GM12891 (cell line): Measurements from ENCODE around the gene FAM186B.
A peak's percentile ranks its signal among the peaks of the same experiment; 100 is the strongest.

ENCODE experiments used
- DNase-seq: peaks from one replicate; pipeline ENCODE4 v3.0.0; 2011; ENCODE audit warnings: low spot score; ENCODE audit not compliant: insufficient read length
- FAIRE-seq: peaks from 2 replicates; lab custom pipeline; 2011; peaks lifted over from hg19 to GRCh38; lab: Jason Lieb, UNC
- PAX5 ChIP-seq: IDR thresholded peaks from 2 replicates; pipeline ENCODE4 v1.6.1; 2011; ENCODE audit warnings: low read length, moderate library complexity, mild to moderate bottlenecking; ENCODE audit not compliant: insufficient read depth, severe bottlenecking
- POLR2A ChIP-seq: IDR thresholded peaks from 2 replicates; pipeline ENCODE4 v1.6.1; 2011; ENCODE audit warnings: low read depth, low read length, control low read depth
- POLR2AphosphoS5 ChIP-seq: IDR thresholded peaks from 2 replicates; pipeline ENCODE4 v1.6.1; 2011; ENCODE audit warnings: low read depth, low read length, control low read depth
- POU2F2 ChIP-seq: IDR thresholded peaks from 2 replicates; pipeline ENCODE4 v1.6.1; 2011; ENCODE audit warnings: low read depth, mild to moderate bottlenecking, control low read depth, low read length, moderate library complexity
- SPI1 ChIP-seq: IDR thresholded peaks from 2 replicates; pipeline ENCODE4 v1.6.1; 2011; ENCODE audit warnings: low read depth, low read length, control low read depth
- TAF1 ChIP-seq: IDR thresholded peaks from 2 replicates; pipeline ENCODE4 v1.6.1; 2011; ENCODE audit warnings: low read depth, low read length, control low read depth

Gene FAM186B

DNA sequence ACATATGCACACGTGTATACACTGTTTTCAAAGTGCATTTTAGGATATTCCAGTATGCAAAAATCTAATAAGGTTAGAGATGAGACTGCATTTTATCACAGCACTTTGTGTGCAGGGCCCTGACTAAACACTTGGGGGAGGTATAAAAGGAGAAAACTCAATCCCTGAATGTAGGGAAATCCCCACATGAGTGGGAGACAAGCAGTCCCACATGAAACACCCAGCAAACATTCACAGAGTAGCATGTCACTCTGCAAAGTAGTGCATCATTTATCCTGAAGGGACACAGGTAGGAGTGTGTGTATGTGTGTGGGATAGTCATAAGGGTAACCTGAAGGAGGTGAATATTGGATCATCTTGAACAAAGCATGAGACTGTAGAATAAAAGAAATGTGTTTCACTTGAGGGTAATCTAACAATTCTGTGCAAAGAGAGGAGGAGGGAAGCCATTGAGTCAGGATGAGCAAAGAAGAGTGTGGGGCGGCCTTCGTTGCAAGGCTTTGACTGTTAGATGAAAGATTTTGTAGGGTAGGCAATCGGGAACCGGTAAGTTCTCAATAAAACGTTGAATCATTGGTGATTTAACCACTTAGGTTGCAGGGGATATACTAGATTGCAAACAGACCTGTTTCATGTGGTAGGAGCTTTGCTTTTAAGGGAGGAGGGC, 20.9 kb upstream of the FAM186B start:
- 0 out of 2 replicates have a peak, but pooled peaks have one; percentile 49 for TF ChIP-seq POLR2A
- TF ChIP-seq POLR2AphosphoS5: no peak
- DNase-seq (no peak), FAIRE-seq (no peak)

GRCh38 chr12:49624921-49625577, 19.6 kb upstream of the FAM186B start:
- FAIRE-seq (no peak), DNase-seq (no peak)
- no peak for TF ChIP-seq POU2F2
- TF ChIP-seq POLR2A: 0 out of 2 replicates have a peak, but pooled peaks have one; percentile 25
- TF ChIP-seq TAF1: no peak
- no peak for TF ChIP-seq PAX5
- no peak for TF ChIP-seq POLR2AphosphoS5
- TF ChIP-seq SPI1: no peak

DNA sequence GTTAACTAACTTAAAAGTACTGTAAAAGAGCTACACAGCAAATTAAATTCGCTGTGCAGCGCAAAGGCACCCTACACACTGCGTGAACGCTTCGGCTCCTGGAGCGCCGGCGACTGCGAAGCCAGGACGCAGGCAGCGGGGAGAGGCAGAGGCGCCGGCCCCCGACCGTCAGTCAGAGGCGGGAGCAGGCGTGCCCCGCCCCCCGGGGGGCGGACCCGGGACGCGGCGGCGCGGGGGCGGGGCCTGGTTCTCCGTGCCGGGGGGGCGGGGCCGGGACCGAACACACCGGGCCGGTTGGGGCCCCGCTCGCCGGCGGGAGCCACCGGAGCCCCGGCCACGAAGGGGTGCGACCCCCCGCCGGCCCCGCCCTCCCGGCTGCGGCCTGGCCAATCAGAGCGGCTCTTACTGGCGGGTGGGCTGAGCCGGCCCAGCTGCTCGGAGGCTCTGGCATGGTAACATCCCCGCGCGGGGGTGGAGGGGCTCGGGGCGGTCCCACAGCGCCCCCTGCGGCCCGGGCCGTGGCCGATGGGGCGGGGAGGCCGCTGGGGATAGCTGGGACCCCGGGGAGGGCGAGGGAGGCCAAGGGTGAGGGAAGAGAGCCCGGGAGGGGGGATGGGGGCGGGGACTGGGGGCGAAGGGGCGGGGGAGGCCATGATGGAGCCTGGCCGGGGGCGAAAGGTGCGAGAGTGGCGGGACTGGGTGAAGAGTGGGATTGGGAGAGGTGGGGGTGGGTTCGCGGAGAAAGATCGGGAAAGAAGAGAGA, 17.9 kb upstream of the FAM186B start, which contains the start of gene PRPF40B:
Gene PRPF40B, plus strand, starts transcription at position 420 of the 763 bp plus-strand sequence. Its CDS starts 30 bp downstream, at position 450.
- FAIRE-seq: peak; percentile 87
- DNase-seq: peak; percentile 96
- TF ChIP-seq POLR2A (peak; percentile 90), PAX5 (peak; percentile 5), TAF1 (peak; percentile 70; the same call in 1 of the 2 replicates), POU2F2 (0 out of 2 replicates have a peak, but pooled peaks have one; percentile 31), POLR2AphosphoS5 (peak; percentile 93), SPI1 (no peak)

GRCh38 chr12:49622501-49623141, 17.2 kb upstream of the FAM186B start:
- DNase-seq (peak; percentile 50), FAIRE-seq (no peak)
- TF ChIP-seq POU2F2 (no peak; the same call in 1 of the 2 replicates), SPI1 (peak; percentile 91)

- FAIRE-seq (peak; percentile 47), DNase-seq (no peak)
- TF ChIP-seq POLR2AphosphoS5 (no peak), SPI1 (no peak)
Observed at GRCh38 chr12:49621651-49622500, 16.4 kb upstream of the FAM186B start.

DNA sequence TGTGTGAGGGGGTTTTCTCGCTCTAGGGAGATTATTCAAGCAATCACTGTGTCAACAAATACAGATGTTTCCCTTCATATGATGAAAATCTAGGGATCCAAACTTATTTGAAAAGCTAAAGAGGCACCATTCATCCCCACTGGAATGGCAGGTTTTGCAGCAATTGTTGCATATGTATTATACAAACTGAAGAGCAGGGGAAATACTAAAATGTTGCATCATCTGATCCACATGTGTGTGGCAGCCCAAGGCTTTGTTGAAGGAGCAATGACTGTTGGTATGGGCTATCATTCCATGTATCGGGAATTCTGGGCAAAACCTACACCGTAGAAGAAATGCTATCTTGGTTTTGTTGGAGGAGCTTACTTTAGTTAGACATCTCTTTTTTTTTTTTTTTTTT, 13.8 kb upstream of the FAM186B start:
- DNase-seq: no peak
- FAIRE-seq: no peak

DNA sequence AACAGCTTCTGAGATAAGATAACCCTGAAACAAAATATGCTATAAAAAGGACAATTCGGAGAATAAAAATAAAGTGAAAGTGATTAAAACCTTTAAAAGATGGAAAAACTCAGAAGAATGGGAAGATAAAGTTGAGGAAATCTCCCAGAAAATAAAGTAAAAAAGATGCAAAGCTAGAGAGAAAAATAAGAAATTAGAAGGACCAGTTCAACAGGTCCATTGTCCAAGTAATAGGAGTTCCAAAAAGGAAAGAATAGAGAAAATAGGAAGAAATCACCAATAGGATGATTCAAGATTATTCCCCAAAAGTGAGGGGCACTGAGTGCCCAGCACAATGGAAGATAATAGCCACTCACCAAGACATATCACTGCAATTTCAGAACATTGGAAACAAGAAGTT, 13.1 kb upstream of the FAM186B start:
- FAIRE-seq (no peak), DNase-seq (no peak)

More for the DNA sequence above, 13.8 kb upstream of the FAM186B start:
- TF ChIP-seq POU2F2 (no peak), POLR2AphosphoS5 (no peak), POLR2A (no peak), SPI1 (no peak), TAF1 (no peak), PAX5 (no peak)

DNA sequence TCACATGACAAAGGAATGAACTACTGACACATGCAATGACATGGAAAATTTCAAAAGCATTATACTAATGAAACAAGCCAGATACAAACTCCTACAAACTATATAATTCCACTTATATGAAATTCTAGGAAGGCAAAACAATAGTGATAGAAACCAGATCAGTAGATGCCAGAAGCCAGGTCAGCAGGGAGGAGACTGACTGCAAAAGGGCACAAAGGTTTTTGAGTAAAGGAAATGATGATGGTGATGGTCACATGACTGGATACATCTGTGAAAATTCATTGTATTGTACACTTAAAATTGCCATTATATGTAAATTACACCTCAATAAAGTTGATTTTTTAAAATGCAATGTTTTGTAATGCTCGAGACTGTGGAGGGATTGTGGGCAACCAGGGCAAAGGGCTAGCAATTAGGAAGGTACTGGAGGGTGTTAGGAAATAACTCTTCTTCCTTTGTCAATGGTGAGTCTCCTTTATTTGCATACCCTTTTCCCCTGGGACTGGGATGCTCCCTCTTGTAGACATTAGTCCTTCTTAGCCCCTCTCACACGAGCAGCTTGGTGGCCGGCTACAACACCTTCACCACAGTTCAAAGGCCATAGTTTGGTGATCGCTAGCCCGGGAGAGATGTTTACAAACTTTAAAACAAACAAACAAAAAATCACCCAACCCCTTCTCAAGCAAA, 11.2 kb upstream of the FAM186B start:
- TF ChIP-seq POU2F2 (no peak), POLR2AphosphoS5 (no peak), SPI1 (no peak), POLR2A (no peak), TAF1 (no peak), PAX5 (no peak)
- DNase-seq: no peak
- FAIRE-seq: no peak

More for the DNA sequence above, 13.1 kb upstream of the FAM186B start:
- no peak for TF ChIP-seq POLR2A
- no peak for TF ChIP-seq PAX5
- no peak for TF ChIP-seq TAF1
- no peak for TF ChIP-seq POLR2AphosphoS5
- TF ChIP-seq POU2F2: no peak
- TF ChIP-seq SPI1: no peak

DNA sequence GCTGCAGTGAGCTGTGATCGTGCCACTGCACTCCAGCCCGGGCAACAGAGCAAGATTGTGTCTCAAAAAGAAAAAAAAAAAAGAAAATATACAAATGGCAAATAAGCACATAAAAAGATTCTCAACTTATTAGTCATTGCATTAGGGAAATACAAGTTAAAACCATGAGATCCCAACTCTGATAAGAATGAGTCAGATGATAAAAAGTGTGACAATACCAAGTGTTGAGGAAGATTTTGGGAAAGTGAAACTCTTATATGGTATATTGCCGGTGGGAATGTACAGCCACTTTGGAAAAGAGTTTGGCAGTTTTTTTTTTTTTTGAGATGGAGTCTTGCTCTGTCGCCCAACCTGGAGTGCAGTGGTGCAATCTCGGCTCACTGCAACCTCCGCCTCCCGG, 10.3 kb upstream of the FAM186B start:
- TF ChIP-seq POLR2A (no peak), PAX5 (no peak), POU2F2 (no peak), SPI1 (no peak), POLR2AphosphoS5 (no peak), TAF1 (no peak)
- DNase-seq (no peak), FAIRE-seq (no peak)
